ENCODE results near the gene UEVLD.
"Not testable (repeated sequence)": the region's sequence is repeated elsewhere in the genome, so short reads cannot be mapped to it uniquely, and the experiment has no call there.

UEVLD gene

GRCh38 chr11:18599739-18600230, 11.3 kb upstream of the UEVLD start, which contains the start of gene MISFA:
Gene MISFA (plus strand): TSS chr11:18599789. CDS start chr11:18599929, 140 bp downstream.
- no peaks in the 10 kb centered on the region for H3K27me3 ChIP-seq (ENCODE audit: insufficient read depth, low read length, poor library complexity, severe bottlenecking)

GRCh38 chr11:18594999-18595749, 6.6 kb upstream of the UEVLD start:
- H3K9me3 ChIP-seq (ENCODE audit: insufficient read depth, low read depth, low read length), result no peaks in the 10 kb centered on the region
- H3K4me2 ChIP-seq (ENCODE audit: low read depth, low read length, poor library complexity, severe bottlenecking), result no peak overlapping the region
- H3K36me3 ChIP-seq (ENCODE audit: insufficient read depth, low read length), result no peaks in the 10 kb centered on the region
- peaks cover 8% of the 10 kb centered on the region for H3K4me1 ChIP-seq (ENCODE audit: insufficient read depth, low read length, poor library complexity, severe bottlenecking)
- TF ChIP-seq EZH2phosphoT487 (IDR thresholded peaks at IDR 0.05; ENCODE audit: borderline replicate concordance) (no peak), CTCF (conservative IDR thresholded peaks at IDR 0.05; ENCODE audit: low read length) (no peak)
- no peak overlapping the region for H3K9ac ChIP-seq (ENCODE audit: low read depth, low read length, poor library complexity, severe bottlenecking)
- H3F3A ChIP-seq (ENCODE audit: low read depth), result 0 out of 2 replicates have a peak, but pooled peaks cover 4% of the 10 kb centered on the region
- no peaks in the 10 kb centered on the region for H4K20me1 ChIP-seq (ENCODE audit: insufficient read depth, low read length, poor library complexity, severe bottlenecking)
- H3K9me2 ChIP-seq (replicated peaks; ENCODE audit: low read depth, low read length), result no peaks in the 10 kb centered on the region
- no peak overlapping the region for H2AFZ ChIP-seq (ENCODE audit: low read length)
- no peaks in the 10 kb centered on the region for H3K27me3 ChIP-seq (ENCODE audit: insufficient read depth, low read length, poor library complexity, severe bottlenecking)
- no peaks in the 10 kb centered on the region for H3K79me2 ChIP-seq (ENCODE audit: insufficient read depth, low read length)
- no peak overlapping the region for H3K4me3 ChIP-seq (ENCODE audit: low read length, poor library complexity, severe bottlenecking)

More at GRCh38 chr11:18599739-18600230, 11.3 kb upstream of the UEVLD start, which contains the start of gene MISFA:
- no peak within 1 kb of the TSS for H2AFZ ChIP-seq (ENCODE audit: low read length)
- no peaks in the 10 kb centered on the region for H3K9me2 ChIP-seq (replicated peaks; ENCODE audit: low read depth, low read length)
- H3K79me2 ChIP-seq (ENCODE audit: insufficient read depth, low read length), result no peaks in the 10 kb centered on the region
- H4K20me1 ChIP-seq (ENCODE audit: insufficient read depth, low read length, poor library complexity, severe bottlenecking), result no peaks in the 10 kb centered on the region
- no peaks in the 10 kb centered on the region for H3K36me3 ChIP-seq (ENCODE audit: insufficient read depth, low read length)
- no peak for TF ChIP-seq EZH2phosphoT487 (IDR thresholded peaks at IDR 0.05; ENCODE audit: borderline replicate concordance)
- no peak for TF ChIP-seq CTCF (conservative IDR thresholded peaks at IDR 0.05; ENCODE audit: low read length)
- H3F3A ChIP-seq (ENCODE audit: low read depth), result no peaks in the 10 kb centered on the region
- H3K4me3 ChIP-seq (ENCODE audit: low read length, poor library complexity, severe bottlenecking), result no peak within 1 kb of the TSS
- H3K9ac ChIP-seq (ENCODE audit: low read depth, low read length, poor library complexity, severe bottlenecking), result no peak within 1 kb of the TSS
- H3K9me3 ChIP-seq (ENCODE audit: insufficient read depth, low read depth, low read length), result no peaks in the 10 kb centered on the region
- H3K4me2 ChIP-seq (ENCODE audit: low read depth, low read length, poor library complexity, severe bottlenecking), result no peak within 1 kb of the TSS
- H3K4me1 ChIP-seq (ENCODE audit: insufficient read depth, low read length, poor library complexity, severe bottlenecking), result no peaks in the 10 kb centered on the region

GRCh38 chr11:18594088-18594487, 5.6 kb upstream of the UEVLD start:
- H3K36me3 ChIP-seq (ENCODE audit: insufficient read depth, low read length); H3K27me3 ChIP-seq (ENCODE audit: insufficient read depth, low read length, poor library complexity, severe bottlenecking); H3K4me3 ChIP-seq (ENCODE audit: low read length, poor library complexity, severe bottlenecking); H4K20me1 ChIP-seq (ENCODE audit: insufficient read depth, low read length, poor library complexity, severe bottlenecking); H3K79me2 ChIP-seq (ENCODE audit: insufficient read depth, low read length); H3K9ac ChIP-seq (ENCODE audit: low read depth, low read length, poor library complexity, severe bottlenecking); H2AFZ ChIP-seq (ENCODE audit: low read length); H3K9me3 ChIP-seq (ENCODE audit: insufficient read depth, low read depth, low read length); H3K4me2 ChIP-seq (ENCODE audit: low read depth, low read length, poor library complexity, severe bottlenecking); H3F3A ChIP-seq (ENCODE audit: low read depth); H3K9me2 ChIP-seq (replicated peaks; ENCODE audit: low read depth, low read length); H3K4me1 ChIP-seq (ENCODE audit: insufficient read depth, low read length, poor library complexity, severe bottlenecking): not testable (repeated sequence)

Data from Loucy (cell line).